Activated CD8-positive, alpha-beta T cell treated with anti-CD3 and anti-CD28 coated beads for 36 hours (primary cell): Measurements from ENCODE around the gene CRKL. TPM values are rescaled to one million over a fixed set of nuclear protein-coding genes. Genes with fewer than 3 reads are reported as not detected.

Experiments
- ATAC-seq: fragments of 200-7000 bp; cut with Tn5 transposase; one replicate; pipeline ENCODE4 v1.10.0; 2021; ENCODE audit warnings: mild to moderate bottlenecking, moderate library complexity
- CTCF ChIA-PET: fragments of 350-600 bp; sonication (Branson Sonifier 250); formaldehyde crosslinking; loops from one replicate; lab custom pipeline; 2021; ENCODE audit warnings: antibody characterized with exemption; lab: Charles Lee
- POLR2A ChIA-PET: fragments of 350-600 bp; sonication (Branson Sonifier 250); formaldehyde crosslinking; loops from one replicate; lab custom pipeline; 2021; ENCODE audit warnings: antibody characterized with exemption; lab: Charles Lee
- DNase-seq: peaks from one replicate; pipeline ENCODE4 v3.0.0-alpha.2; 2020
- H3K27ac Mint-ChIP-seq: one replicate; pipeline ENCODE4 v1.8.0; 2021; ENCODE audit warnings: mild to moderate bottlenecking, mixed read lengths
- H3K27me3 Mint-ChIP-seq: one replicate; pipeline ENCODE4 v1.8.0; 2021; ENCODE audit warnings: mixed read lengths
- H3K36me3 Mint-ChIP-seq: one replicate; pipeline ENCODE4 v1.8.0; 2021; ENCODE audit warnings: low read depth, mixed read lengths
- H3K4me1 Mint-ChIP-seq: one replicate; pipeline ENCODE4 v1.8.0; 2021; ENCODE audit warnings: low read depth, mixed read lengths
- H3K4me3 Mint-ChIP-seq: one replicate; pipeline ENCODE4 v1.8.0; 2021; ENCODE audit warnings: mild to moderate bottlenecking, moderate library complexity, mixed read lengths
- H3K9me3 Mint-ChIP-seq: one replicate; pipeline ENCODE4 v1.8.0; 2021; ENCODE audit warnings: mixed read lengths
- CTCF ChIP-seq: fragments of 200-600 bp; IDR thresholded peaks from one replicate; pipeline ENCODE4 v1.8.0; 2022; ENCODE audit warnings: antibody characterized with exemption, mild to moderate bottlenecking
- intact Hi-C: fragments of 100-400 bp; cut with micrococcal nuclease; formaldehyde crosslinking; loops from one replicate; pipeline ENCODE4 v1.10.0; 2022
- total RNA-seq, 2 experiments: library from RNA; stranded (reverse); gene quantifications; one replicate each; pipeline ENCODE4 v1.2.3, GENCODE V29; 2021

The CRKL gene
- total RNA-seq, 2 experiments from 2014 or later, result 99.1 to 102 TPM

GRCh38 chr22:20982563-20982882, 65.3 kb downstream of the CRKL start:
- DNase-seq (no peak), ATAC-seq (no peak)
- intact Hi-C loops, result no loop called here
- Mint-ChIP-seq H3K27me3 (no peaks in the 10 kb centered on the region), H3K4me3 (peak overlapping the region; percentile 92), H3K27ac (peak overlapping the region; percentile 84), H3K4me1 (peaks cover 40% of the 10 kb centered on the region), H3K9me3 (peaks cover 4% of the 10 kb centered on the region), H3K36me3 (peaks cover 11% of the 10 kb centered on the region)
- POLR2A ChIA-PET, result interaction anchor here (0.9 to 5.2 kb wide), 4 partner anchors 8 to 25 kb away, joined by 3 to 51 read pairs (median 6); partner anchors contain the start of gene THAP7
- CTCF ChIA-PET, result interaction anchor here (1.0 to 4.2 kb wide), 6 partner anchors 9 to 97 kb away, joined by 3 to 13 read pairs (median 4); no protein-coding TSS in a partner anchor
- no peak for TF ChIP-seq CTCF

GRCh38 chr22:20983081-20983771, 66.0 kb downstream of the CRKL start:
- H3K9me3 Mint-ChIP-seq, result peaks cover 4% of the 10 kb centered on the region

GRCh38 chr22:20985720-20986119, 68.5 kb downstream of the CRKL start:
- H3K4me3 Mint-ChIP-seq, result no peak overlapping the region
- ChIA-PET POLR2A (interaction anchor here (3.6 kb wide), 1 partner anchor 13 kb away, joined by 20 read pairs; no protein-coding TSS in a partner anchor), CTCF (no interaction called here)
- H3K4me1 Mint-ChIP-seq, result peaks cover 26% of the 10 kb centered on the region
- H3K27ac Mint-ChIP-seq, result no peak overlapping the region
- H3K9me3 Mint-ChIP-seq, result no peaks in the 10 kb centered on the region
- DNase-seq, result no peak
- H3K36me3 Mint-ChIP-seq, result peaks cover 17% of the 10 kb centered on the region
- intact Hi-C loops, result no loop called here
- TF ChIP-seq CTCF, result no peak
- ATAC-seq, result no peak
- no peaks in the 10 kb centered on the region for H3K27me3 Mint-ChIP-seq

More at GRCh38 chr22:20983081-20983771, 66.0 kb downstream of the CRKL start:
- intact Hi-C loops, result no loop called here
- ChIA-PET POLR2A (interaction anchor here (2.4 to 5.2 kb wide), 2 partner anchors 11 to 18 kb away, joined by 8 to 51 read pairs; partner anchors contain the start of gene THAP7), CTCF (interaction anchor here (1.2 to 4.2 kb wide), 3 partner anchors 10 to 98 kb away, joined by 3 to 13 read pairs (median 6); no protein-coding TSS in a partner anchor)
- Mint-ChIP-seq H3K27ac (peak overlapping the region; percentile 84), H3K4me3 (peak overlapping the region; percentile 92), H3K4me1 (peaks cover 40% of the 10 kb centered on the region), H3K36me3 (peaks cover 15% of the 10 kb centered on the region), H3K27me3 (no peaks in the 10 kb centered on the region)
- no peak for DNase-seq
- ATAC-seq, result no peak
- TF ChIP-seq CTCF, result no peak

GRCh38 chr22:20986365-20986764, 69.2 kb downstream of the CRKL start:
- Mint-ChIP-seq H3K4me1 (peaks cover 21% of the 10 kb centered on the region), H3K4me3 (no peak overlapping the region), H3K27ac (no peak overlapping the region), H3K27me3 (no peaks in the 10 kb centered on the region), H3K9me3 (no peaks in the 10 kb centered on the region), H3K36me3 (peaks cover 17% of the 10 kb centered on the region)
- ChIA-PET CTCF (no interaction called here), POLR2A (interaction anchor here (3.6 kb wide), 1 partner anchor 12 kb away, joined by 20 read pairs; no protein-coding TSS in a partner anchor)
- DNase-seq, result no peak
- no peak for TF ChIP-seq CTCF
- no peak for ATAC-seq
- intact Hi-C loops, result no loop called here

GRCh38 chr22:20987375-20987774, 70.2 kb downstream of the CRKL start:
- Mint-ChIP-seq H3K4me1 (peaks cover 20% of the 10 kb centered on the region), H3K27me3 (no peaks in the 10 kb centered on the region), H3K36me3 (peaks cover 19% of the 10 kb centered on the region), H3K4me3 (no peak overlapping the region), H3K9me3 (no peaks in the 10 kb centered on the region), H3K27ac (no peak overlapping the region)
- intact Hi-C loops, result no loop called here
- POLR2A ChIA-PET, result interaction anchor here (1.6 to 3.6 kb wide), 2 partner anchors 11 to 16 kb away, joined by 3 to 20 read pairs; no protein-coding TSS in a partner anchor
- CTCF ChIA-PET, result no interaction called here
- TF ChIP-seq CTCF, result no peak
- DNase-seq (no peak), ATAC-seq (no peak)
